ENCODE results near the gene MAMSTR.
"Not testable (repeated sequence)": the region's sequence is repeated elsewhere in the genome, so short reads cannot be mapped to it uniquely, and the experiment has no call there.

Gene MAMSTR

DNA sequence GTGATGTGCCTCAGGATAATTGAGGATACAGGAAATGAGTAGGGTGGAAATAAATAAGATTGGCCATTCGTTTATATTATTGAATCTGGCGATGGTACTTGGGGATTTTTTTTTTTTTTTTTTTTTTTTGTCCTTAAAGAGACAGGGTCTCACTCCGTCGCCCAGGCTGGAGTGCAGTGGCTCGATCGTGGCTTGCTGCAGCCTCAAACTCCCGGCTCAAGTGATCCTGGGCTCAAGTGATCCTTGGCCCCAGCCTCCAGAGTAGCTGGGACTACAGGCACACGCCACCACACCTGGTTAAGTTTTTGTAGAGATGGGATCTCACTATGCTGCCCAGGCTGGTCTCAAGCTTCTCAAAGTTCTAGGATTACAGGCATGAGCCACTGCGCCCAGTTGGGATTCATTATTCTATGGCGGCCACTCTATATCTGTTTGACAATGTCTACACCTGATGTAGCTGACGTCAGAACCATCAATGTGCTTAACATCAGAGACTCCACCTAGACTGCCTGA is 2.7 kb upstream of the MAMSTR start:
- Histone ChIP-seq H3K36me3 (no peaks in the 10 kb centered on the region; the same call in 1 of the 2 replicates), H3K27ac (no peak overlapping the region), H3K9me3 (ENCODE audit: severe bottlenecking) (no peaks in the 10 kb centered on the region), H3K4me3 (ENCODE audit: low read depth, low read length) (no peak overlapping the region), H3K27me3 (ENCODE audit: insufficient read depth, low read depth, severe bottlenecking) (no peaks in the 10 kb centered on the region)
- DNase-seq = no peak
- no peak for TF ChIP-seq CTCF (IDR thresholded peaks at IDR 0.05; ENCODE audit: low read depth, low read length)

DNA sequence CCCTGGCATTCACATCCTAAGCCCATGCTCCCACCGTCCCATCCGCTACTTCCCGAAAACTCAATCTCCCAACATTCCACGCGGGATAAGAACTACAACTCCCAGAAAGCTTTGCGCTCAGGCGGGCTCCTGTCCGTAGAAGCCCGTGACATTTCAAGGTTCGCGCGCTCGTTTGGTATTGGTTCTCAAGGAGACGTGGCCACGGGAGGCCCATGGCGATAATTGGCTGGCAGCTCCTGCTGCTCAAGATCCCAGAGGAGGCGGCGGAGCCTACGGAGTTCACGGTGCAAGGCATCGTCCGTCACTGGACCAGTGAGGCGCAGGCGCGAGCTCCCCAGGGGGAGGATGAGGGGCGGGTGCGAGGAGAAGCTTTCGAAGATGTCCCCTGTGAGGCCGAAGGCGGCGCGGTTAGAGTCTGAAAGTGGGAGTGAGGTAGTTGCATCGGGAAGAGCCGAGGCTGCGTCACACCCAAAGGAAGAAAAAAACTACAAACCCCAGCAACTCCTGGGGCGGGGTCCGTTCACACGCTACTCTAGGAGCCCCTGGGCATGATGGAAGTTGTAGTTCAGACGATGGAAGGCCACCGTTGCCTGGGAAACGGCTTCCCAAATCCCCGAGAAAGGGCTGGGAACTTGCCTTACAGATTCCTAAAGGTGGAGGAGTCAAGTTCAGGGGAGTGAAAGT is 1.2 kb upstream of the MAMSTR start:
- peak overlapping the region; percentile 88 for H3K27ac ChIP-seq
- peak overlapping the region; percentile 81 for H3K4me3 ChIP-seq (ENCODE audit: low read depth, low read length)
- no peaks in the 10 kb centered on the region for H3K27me3 ChIP-seq (ENCODE audit: insufficient read depth, low read depth, severe bottlenecking)
- peak; percentile 99 for DNase-seq
- no peak for TF ChIP-seq CTCF (IDR thresholded peaks at IDR 0.05; ENCODE audit: low read depth, low read length)
- no peaks in the 10 kb centered on the region; the same call in 1 of the 2 replicates for H3K36me3 ChIP-seq
- no peaks in the 10 kb centered on the region for H3K9me3 ChIP-seq (ENCODE audit: severe bottlenecking)

- Histone ChIP-seq H3K27me3 (ENCODE audit: insufficient read depth, low read depth, severe bottlenecking) (no peaks in the 10 kb centered on the region), H3K9me3 (ENCODE audit: severe bottlenecking) (no peaks in the 10 kb centered on the region), H3K36me3 (no peaks in the 10 kb centered on the region; the same call in 1 of the 2 replicates), H3K4me3 (ENCODE audit: low read depth, low read length) (peak overlapping the region; percentile 81), H3K27ac (peak overlapping the region; percentile 19; the same call in 1 of the 2 replicates)
- no peak for TF ChIP-seq CTCF (IDR thresholded peaks at IDR 0.05; ENCODE audit: low read depth, low read length)
- DNase-seq = no peak
Measured at GRCh38 chr19:48720251-48720612, 707 bp upstream of the MAMSTR start.

GRCh38 chr19:48718711-48719231 is 754 bp downstream of the MAMSTR start:
- Histone ChIP-seq H3K27ac (no peak overlapping the region), H3K4me3 (ENCODE audit: low read depth, low read length) (no peak overlapping the region), H3K36me3 (no peaks in the 10 kb centered on the region; the same call in 1 of the 2 replicates), H3K9me3 (ENCODE audit: severe bottlenecking) (no peaks in the 10 kb centered on the region), H3K27me3 (ENCODE audit: insufficient read depth, low read depth, severe bottlenecking) (no peaks in the 10 kb centered on the region)
- no peak for DNase-seq
- TF ChIP-seq CTCF (IDR thresholded peaks at IDR 0.05; ENCODE audit: low read depth, low read length) = no peak

- not testable (repeated sequence) for H3K27ac ChIP-seq; DNase-seq; H3K27me3 ChIP-seq (ENCODE audit: insufficient read depth, low read depth, severe bottlenecking); H3K9me3 ChIP-seq (ENCODE audit: severe bottlenecking); H3K36me3 ChIP-seq; H3K4me3 ChIP-seq (ENCODE audit: low read depth, low read length)
Measured at GRCh38 chr19:48718106-48718505, 1.4 kb downstream of the MAMSTR start.

- no peaks in the 10 kb centered on the region for H3K27me3 ChIP-seq (ENCODE audit: insufficient read depth, low read depth, severe bottlenecking)
- no peak for TF ChIP-seq CTCF (IDR thresholded peaks at IDR 0.05; ENCODE audit: low read depth, low read length)
- no peak for DNase-seq
- H3K36me3 ChIP-seq = no peaks in the 10 kb centered on the region; the same call in 1 of the 2 replicates
- no peak overlapping the region for H3K27ac ChIP-seq
- H3K4me3 ChIP-seq (ENCODE audit: low read depth, low read length) = no peak overlapping the region
- H3K9me3 ChIP-seq (ENCODE audit: severe bottlenecking) = no peaks in the 10 kb centered on the region
Measured at GRCh38 chr19:48716562-48717291, 2.8 kb downstream of the MAMSTR start.

Measured in WERI-Rb-1 (cell line).